Osteocyte (in vitro differentiated cells): Measurements from ENCODE around the gene PCSK2. TPM values are rescaled to one million over a fixed set of nuclear protein-coding genes. Genes with fewer than 3 reads are reported as not detected.

Experiments
- DNase-seq: peaks from one replicate; pipeline ENCODE4 v3.0.0; 2021; ENCODE audit warnings: mixed read lengths; ENCODE audit not compliant: unreplicated experiment; ENCODE audit errors: extremely low spot score
- H3K27ac Mint-ChIP-seq: one replicate; pipeline ENCODE4 v1.8.0; 2021; ENCODE audit warnings: mild to moderate bottlenecking, mixed read lengths; ENCODE audit not compliant: unreplicated experiment
- H3K27me3 Mint-ChIP-seq: one replicate; pipeline ENCODE4 v1.8.0; 2021; ENCODE audit warnings: mixed read lengths; ENCODE audit not compliant: unreplicated experiment
- H3K36me3 Mint-ChIP-seq: one replicate; pipeline ENCODE4 v1.8.0; 2021; ENCODE audit warnings: mixed read lengths; ENCODE audit not compliant: unreplicated experiment
- H3K4me1 Mint-ChIP-seq: one replicate; pipeline ENCODE4 v1.8.0; 2021; ENCODE audit warnings: mixed read lengths; ENCODE audit not compliant: unreplicated experiment
- H3K4me3 Mint-ChIP-seq: one replicate; pipeline ENCODE4 v1.8.0; 2021; ENCODE audit warnings: mild to moderate bottlenecking, moderate library complexity, mixed read lengths; ENCODE audit not compliant: unreplicated experiment
- H3K9me3 Mint-ChIP-seq: one replicate; pipeline ENCODE4 v1.8.0; 2021; ENCODE audit warnings: mixed read lengths; ENCODE audit not compliant: unreplicated experiment
- total RNA-seq: library from RNA; stranded (reverse); gene quantifications from 2 replicates; pipeline ENCODE4 v1.2.1, GENCODE V29; 2021
- TF ChIP-seq, protein P1 (sequence below): fragments of 200-600 bp; sonication (generic); IDR thresholded peaks from 2 replicates; pipeline ENCODE4 v1.5.0; 2021; ENCODE audit warnings: antibody characterized with exemption, mild to moderate bottlenecking, moderate library complexity

The PCSK2 gene
- total RNA-seq, 1 donor from 2014 or later = not detected

DNA sequence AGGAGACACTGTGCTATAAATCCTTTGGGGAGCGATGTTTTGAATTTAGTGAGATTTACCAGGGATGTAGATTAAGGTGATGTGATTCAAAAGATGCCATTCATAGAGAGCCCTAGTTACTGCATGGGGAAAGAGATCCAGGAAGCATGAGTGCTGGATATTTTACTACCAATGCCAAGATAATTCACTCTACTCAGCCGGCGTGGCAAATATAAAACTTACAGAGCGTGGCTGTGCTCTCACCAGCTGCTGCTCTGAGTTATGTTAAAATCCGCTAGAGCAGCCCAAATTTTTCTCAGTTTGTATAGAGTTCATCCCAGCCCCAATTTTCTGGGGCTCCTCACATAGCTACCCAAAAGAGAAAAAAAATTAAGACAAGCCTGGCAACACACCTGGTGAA is 255.7 kb downstream of the PCSK2 start:
- H3K4me3 Mint-ChIP-seq = no peak overlapping the region
- peaks cover 54% of the 10 kb centered on the region for H3K27me3 Mint-ChIP-seq
- no peak overlapping the region for H3K27ac Mint-ChIP-seq
- TF ChIP-seq, protein P1, sequence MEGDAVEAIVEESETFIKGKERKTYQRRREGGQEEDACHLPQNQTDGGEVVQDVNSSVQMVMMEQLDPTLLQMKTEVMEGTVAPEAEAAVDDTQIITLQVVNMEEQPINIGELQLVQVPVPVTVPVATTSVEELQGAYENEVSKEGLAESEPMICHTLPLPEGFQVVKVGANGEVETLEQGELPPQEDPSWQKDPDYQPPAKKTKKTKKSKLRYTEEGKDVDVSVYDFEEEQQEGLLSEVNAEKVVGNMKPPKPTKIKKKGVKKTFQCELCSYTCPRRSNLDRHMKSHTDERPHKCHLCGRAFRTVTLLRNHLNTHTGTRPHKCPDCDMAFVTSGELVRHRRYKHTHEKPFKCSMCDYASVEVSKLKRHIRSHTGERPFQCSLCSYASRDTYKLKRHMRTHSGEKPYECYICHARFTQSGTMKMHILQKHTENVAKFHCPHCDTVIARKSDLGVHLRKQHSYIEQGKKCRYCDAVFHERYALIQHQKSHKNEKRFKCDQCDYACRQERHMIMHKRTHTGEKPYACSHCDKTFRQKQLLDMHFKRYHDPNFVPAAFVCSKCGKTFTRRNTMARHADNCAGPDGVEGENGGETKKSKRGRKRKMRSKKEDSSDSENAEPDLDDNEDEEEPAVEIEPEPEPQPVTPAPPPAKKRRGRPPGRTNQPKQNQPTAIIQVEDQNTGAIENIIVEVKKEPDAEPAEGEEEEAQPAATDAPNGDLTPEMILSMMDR = no peak
- DNase-seq = peak; percentile 13
- H3K4me1 Mint-ChIP-seq = no peaks in the 10 kb centered on the region
- H3K36me3 Mint-ChIP-seq = no peaks in the 10 kb centered on the region
- H3K9me3 Mint-ChIP-seq = no peaks in the 10 kb centered on the region

DNA sequence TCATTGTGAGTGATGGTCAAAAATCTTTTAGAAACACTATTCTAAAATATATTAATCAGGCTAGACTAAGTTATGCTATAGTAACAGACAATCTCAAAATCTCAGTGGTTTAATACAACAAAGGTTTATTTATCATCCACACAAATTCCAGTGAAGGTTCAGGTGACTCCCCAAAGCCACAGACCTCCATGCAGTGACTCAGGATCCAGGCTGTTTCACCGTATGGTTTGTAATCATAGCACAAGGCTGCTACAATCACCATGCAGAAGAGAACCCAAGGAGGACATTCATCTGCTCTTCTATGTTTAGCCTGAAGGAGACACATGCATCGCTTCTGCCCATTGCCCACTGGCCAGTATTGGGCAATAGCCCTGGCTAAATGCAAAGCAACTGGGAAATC is 258.2 kb downstream of the PCSK2 start:
- TF ChIP-seq, protein P1 = no peak
- no peak overlapping the region for H3K4me3 Mint-ChIP-seq
- H3K9me3 Mint-ChIP-seq = no peaks in the 10 kb centered on the region
- no peak overlapping the region for H3K27ac Mint-ChIP-seq
- no peaks in the 10 kb centered on the region for H3K4me1 Mint-ChIP-seq
- H3K27me3 Mint-ChIP-seq = peaks cover 56% of the 10 kb centered on the region
- no peaks in the 10 kb centered on the region for H3K36me3 Mint-ChIP-seq
- peak; percentile 21 for DNase-seq

DNA sequence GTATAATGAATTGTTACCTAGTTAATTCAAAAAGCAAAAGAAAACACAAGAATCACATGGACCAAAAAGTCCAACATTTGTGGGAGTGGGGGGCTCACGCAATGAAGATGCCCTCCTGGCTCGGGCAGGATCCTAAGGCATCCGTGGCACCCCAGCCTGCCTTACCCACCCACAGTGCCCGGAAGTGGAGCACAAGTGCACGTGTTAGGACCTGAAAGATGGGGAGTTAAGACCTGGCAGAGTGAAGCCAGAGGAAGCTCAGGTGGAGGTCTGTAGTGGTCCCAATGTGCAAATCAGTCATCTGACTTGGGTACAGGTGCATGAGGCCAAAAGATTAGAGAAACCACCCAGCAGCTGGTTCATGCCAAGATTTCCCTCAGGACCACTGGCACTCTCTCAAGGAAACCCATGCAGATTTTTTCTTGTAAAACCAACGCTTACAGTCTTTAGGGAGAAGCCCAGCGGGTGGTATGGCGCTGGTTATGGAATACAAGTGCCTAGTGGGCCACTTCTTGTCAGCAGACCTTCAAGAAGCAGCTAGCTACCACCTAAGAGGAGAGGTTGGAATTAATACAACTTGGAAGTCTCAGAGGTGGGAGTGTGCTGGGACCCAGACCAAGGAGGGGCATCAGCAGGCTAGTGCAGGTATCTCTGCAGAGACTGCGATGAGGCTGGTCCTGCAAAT is 262.2 kb downstream of the PCSK2 start:
- Mint-ChIP-seq H3K27me3 (peaks cover 38% of the 10 kb centered on the region), H3K4me1 (no peaks in the 10 kb centered on the region), H3K36me3 (peaks cover 2% of the 10 kb centered on the region), H3K9me3 (peaks cover 5% of the 10 kb centered on the region), H3K4me3 (no peak overlapping the region), H3K27ac (no peak overlapping the region)
- peak; percentile 56 for DNase-seq
- TF ChIP-seq, protein P1 = no peak

DNA sequence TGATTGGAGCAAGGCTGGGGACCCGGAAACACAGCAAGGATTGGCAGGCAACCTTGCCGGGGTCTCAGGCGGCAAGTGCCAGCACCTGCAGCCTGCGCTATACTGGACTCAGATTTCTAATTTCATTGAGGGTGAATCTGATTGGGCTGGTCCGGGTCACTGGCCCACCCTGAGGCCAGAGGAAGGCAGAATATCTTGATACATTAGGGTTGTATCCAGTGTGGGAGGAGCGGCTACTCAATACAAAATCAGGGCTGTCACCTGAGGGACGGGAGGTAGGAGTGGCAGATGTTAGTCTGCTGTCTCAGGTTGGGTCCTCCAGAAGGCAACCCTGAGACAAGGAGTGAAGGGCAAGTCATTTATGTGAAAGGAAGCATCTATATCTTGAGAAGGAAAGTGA is 263.7 kb downstream of the PCSK2 start:
- Mint-ChIP-seq H3K27ac (no peak overlapping the region), H3K27me3 (peaks cover 27% of the 10 kb centered on the region), H3K36me3 (peaks cover 5% of the 10 kb centered on the region), H3K4me1 (no peaks in the 10 kb centered on the region), H3K4me3 (no peak overlapping the region), H3K9me3 (peaks cover 5% of the 10 kb centered on the region)
- TF ChIP-seq, protein P1 = no peak
- DNase-seq = peak; percentile 34

DNA sequence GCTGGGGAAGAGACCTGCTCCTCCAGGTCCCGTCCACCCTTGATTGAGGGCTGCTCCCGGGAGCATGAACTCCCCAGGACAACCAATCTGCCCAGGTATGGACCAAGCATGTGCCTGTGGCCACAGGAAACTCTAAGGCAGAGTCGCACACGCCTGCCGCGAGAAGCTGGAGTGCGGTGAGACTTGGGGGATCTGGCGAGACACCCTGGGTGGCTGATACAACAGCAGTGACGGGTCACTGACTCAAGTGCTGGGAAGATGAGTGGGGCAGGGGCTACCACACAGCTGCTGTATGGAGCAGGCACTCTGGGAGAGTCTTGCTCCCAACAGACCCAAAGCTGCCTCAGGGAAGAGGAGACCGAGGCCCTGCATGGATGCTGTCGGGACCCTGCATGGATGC is 264.2 kb downstream of the PCSK2 start:
- DNase-seq = peak; percentile 59
- no peak overlapping the region for H3K4me3 Mint-ChIP-seq
- H3K9me3 Mint-ChIP-seq = peaks cover 5% of the 10 kb centered on the region
- H3K27me3 Mint-ChIP-seq = peaks cover 24% of the 10 kb centered on the region
- H3K36me3 Mint-ChIP-seq = peaks cover 5% of the 10 kb centered on the region
- TF ChIP-seq, protein P1 = no peak
- H3K27ac Mint-ChIP-seq = no peak overlapping the region
- no peaks in the 10 kb centered on the region for H3K4me1 Mint-ChIP-seq
